Liver (tissue), 9 donors: ENCODE data around the gene ARHGEF28. TPM values are rescaled to one million over a fixed set of nuclear protein-coding genes. Genes with fewer than 3 reads are reported as not detected.

Experiments used
- DNase-seq: peaks from one replicate; pipeline ENCODE4 v3.0.0-alpha.2; 2017; ENCODE audit warnings: low spot score
- H3K27ac ChIP-seq, 2 donors: one replicate each; pipeline ENCODE4 v1.7.0; 2013; ENCODE audit warnings: inconsistent platforms in 2 of 2, low read length in 2 of 2, control low read depth in 1 of 2, low read depth in 1 of 2, mild to moderate bottlenecking in 1 of 2
- H3K27me3 ChIP-seq, 4 donors: one replicate each; pipeline versions ENCODE4 v1.6.1 to v1.7.0; 2013; ENCODE audit warnings: low read length in 3 of 4, inconsistent platforms in 1 of 4, mild to moderate bottlenecking in 1 of 4, moderate library complexity in 1 of 4; ENCODE audit not compliant: control insufficient read depth in 4 of 4, insufficient read depth in 4 of 4
- H3K36me3 ChIP-seq, 4 donors: one replicate each; pipeline versions ENCODE4 v1.6.1 to v1.7.0; 2013; ENCODE audit warnings: low read length in 3 of 4, mild to moderate bottlenecking in 3 of 4, low read depth in 1 of 4, moderate library complexity in 1 of 4; ENCODE audit not compliant: control insufficient read depth in 4 of 4, insufficient read depth in 3 of 4
- H3K4me1 ChIP-seq, 4 donors: one replicate each; pipeline versions ENCODE4 v1.6.1 to v1.7.0; 2013; ENCODE audit warnings: low read length in 3 of 4, mild to moderate bottlenecking in 3 of 4, moderate library complexity in 1 of 4; ENCODE audit not compliant: control insufficient read depth in 4 of 4, insufficient read depth in 4 of 4
- H3K4me3 ChIP-seq, 3 donors: one replicate each; pipeline versions ENCODE4 v1.6.1 to v1.7.0; 2013; ENCODE audit warnings: low read length in 3 of 3, control low read depth in 1 of 3, low read depth in 1 of 3, mild to moderate bottlenecking in 1 of 3
- H3K9ac ChIP-seq, 2 donors: one replicate each; pipeline ENCODE4 v1.7.0; 2013; ENCODE audit warnings: low read length in 2 of 2, mild to moderate bottlenecking in 2 of 2, moderate library complexity in 2 of 2, control low read depth in 1 of 2, low read depth in 1 of 2
- H3K9me3 ChIP-seq, 4 donors: one replicate each; pipeline versions ENCODE4 v1.6.1 to v1.7.0; 2013; ENCODE audit warnings: low read length in 3 of 4; ENCODE audit not compliant: control insufficient read depth in 4 of 4
- EGR1 ChIP-seq, 2 donors: IDR thresholded peaks; 2 replicates each; pipeline ENCODE4 v1.6.1; 2016 to 2018; ENCODE audit warnings: antibody characterized with exemption in 2 of 2, low read depth in 2 of 2
- FOXA1 ChIP-seq: IDR thresholded peaks from 2 replicates; pipeline ENCODE4 v1.6.1; 2016; ENCODE audit warnings: antibody characterized with exemption
- FOXA2 ChIP-seq: IDR thresholded peaks from 2 replicates; pipeline ENCODE4 v1.6.1; 2016; ENCODE audit warnings: antibody characterized with exemption
- GABPA ChIP-seq, 2 donors: IDR thresholded peaks in 1 of 2; conservative IDR thresholded peaks in 1 of 2; 2 replicates each; pipeline ENCODE4 v1.6.1; 2016; ENCODE audit warnings: antibody characterized with exemption in 2 of 2, mild to moderate bottlenecking in 1 of 2, moderate library complexity in 1 of 2
- HNF4A ChIP-seq, 2 donors: conservative IDR thresholded peaks; 2 replicates each; pipeline ENCODE4 v1.6.1; 2016; ENCODE audit warnings: antibody characterized with exemption in 2 of 2, mild to moderate bottlenecking in 2 of 2
- JUND ChIP-seq, 2 donors: IDR thresholded peaks; 2 replicates each; pipeline ENCODE4 v1.6.1; 2016; ENCODE audit warnings: antibody characterized with exemption in 2 of 2
- NR2F2 ChIP-seq: IDR thresholded peaks from 2 replicates; pipeline ENCODE4 v1.6.1; 2016; ENCODE audit warnings: antibody characterized with exemption
- RAD21 ChIP-seq, 2 donors: IDR thresholded peaks; 2 replicates each; pipeline ENCODE4 v1.6.1; 2016; ENCODE audit warnings: antibody characterized with exemption in 2 of 2, mild to moderate bottlenecking in 2 of 2
- RXRA ChIP-seq, 2 donors: IDR thresholded peaks; 2 replicates each; pipeline ENCODE4 v1.6.1; 2017 to 2018; ENCODE audit warnings: antibody characterized with exemption in 2 of 2, mild to moderate bottlenecking in 1 of 2
- SP1 ChIP-seq: IDR thresholded peaks from 2 replicates; pipeline ENCODE4 v1.6.1; 2018; ENCODE audit warnings: antibody characterized with exemption, mild to moderate bottlenecking
- TAF1 ChIP-seq: conservative IDR thresholded peaks from 2 replicates; pipeline ENCODE4 v1.6.1; 2016; ENCODE audit warnings: antibody characterized with exemption, mild to moderate bottlenecking
- YY1 ChIP-seq: IDR thresholded peaks from 2 replicates; pipeline ENCODE4 v1.6.1; 2016; ENCODE audit warnings: antibody characterized with exemption, mild to moderate bottlenecking
- WGBS: extraction: QIAGEN DNeasy Blood & Tissue Kit; methylation state at CpG from one replicate; pipeline ENCODE4 v1.1.7; 2013; 5-methylcytosine and 5-hydroxymethylcytosine counted together
- polyA plus RNA-seq, 2 donors: library from polyadenylated mRNA; stranded (reverse) in 1 of 2; unstranded in 1 of 2; fragments of 200-250 nt in 1 of 2; fragments of >200 nt in 1 of 2; fragmentation: Nextera tagmentation in 1 of 2; extraction: Ambion mirVana in 1 of 2; gene quantifications; one replicate each; pipeline versions ENCODE4 v1.2.1 to v1.2.3, GENCODE V29; 2013 to 2015
- total RNA-seq, 2 donors: library from RNA; depleted of rRNA; stranded (reverse); fragments of >200 nt; gene quantifications; one replicate each; pipeline ENCODE4 v1.2.3, GENCODE V29; 2014
- TF ChIP-seq, protein P1 (sequence below): fragments of 150-350 bp; IDR thresholded peaks from 2 replicates; pipeline ENCODE4 v1.5.1; 2017; ENCODE audit warnings: improper control_type of control experiment, low read depth, low read length; ENCODE audit not compliant: missing input control
- TF ChIP-seq, protein P2 (sequence below): IDR thresholded peaks from 2 replicates; pipeline ENCODE4 v1.6.1; 2016; ENCODE audit warnings: antibody characterized with exemption, mild to moderate bottlenecking
- TF ChIP-seq, protein P3 (sequence below): IDR thresholded peaks from 2 replicates; pipeline ENCODE4 v1.6.1; 2016; ENCODE audit warnings: antibody characterized with exemption
- donor health status: healthy.
- donor health status: healthy.
- donor health status: healthy.
- donor health status: healthy.
- donor health status: healthy.

The ARHGEF28 gene
- total and polyA plus RNA-seq, 4 donors, result 1.6 to 13.9 (median 3.6) TPM

DNA sequence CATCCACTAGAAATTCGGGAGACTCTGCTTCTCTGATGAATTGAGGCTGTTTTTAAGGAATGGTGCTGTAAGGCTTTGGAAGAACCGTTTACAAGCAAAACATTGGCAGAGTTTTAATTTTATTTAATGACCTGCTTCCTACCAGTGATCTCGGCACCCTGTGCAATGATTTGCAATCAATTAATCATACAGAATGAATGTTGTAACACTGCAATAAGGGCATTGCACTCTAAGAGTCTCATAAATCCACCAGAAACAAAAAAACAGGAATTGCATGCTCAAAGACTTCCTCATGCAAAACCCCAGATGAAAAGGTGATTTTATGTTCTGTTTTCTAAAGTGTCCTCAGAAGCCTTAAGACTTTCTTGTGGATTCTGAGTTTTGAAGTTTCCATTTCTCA lies 295.7 kb downstream of the ARHGEF28 start:
- 25% methylated on average over 3 of the region's 3 CpGs for WGBS

DNA sequence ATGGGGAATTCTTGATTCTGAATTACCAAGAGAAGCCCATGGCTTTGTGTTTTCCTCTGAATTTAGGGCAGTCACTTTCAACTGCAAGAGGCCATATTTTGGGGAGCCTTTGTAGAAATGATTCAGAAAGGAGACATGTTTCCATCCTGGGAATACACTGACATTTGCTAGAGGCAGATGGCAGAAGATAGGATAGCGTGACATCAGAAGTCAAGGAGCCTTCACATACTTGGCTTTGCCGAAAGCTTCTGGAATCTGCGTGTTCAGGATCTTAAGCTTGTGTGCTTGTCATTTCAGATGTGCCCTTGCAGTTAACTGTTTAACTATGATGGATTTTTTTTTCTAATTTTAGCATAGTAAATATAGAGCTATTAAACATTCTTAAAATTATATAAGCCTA lies 296.2 kb downstream of the ARHGEF28 start:
- no peak for TF ChIP-seq FOXA1
- no peak for TF ChIP-seq TAF1
- no peak for TF ChIP-seq HNF4A (conservative IDR thresholded peaks at IDR 0.05)
- no peak for TF ChIP-seq NR2F2
- TF ChIP-seq, protein P1, sequence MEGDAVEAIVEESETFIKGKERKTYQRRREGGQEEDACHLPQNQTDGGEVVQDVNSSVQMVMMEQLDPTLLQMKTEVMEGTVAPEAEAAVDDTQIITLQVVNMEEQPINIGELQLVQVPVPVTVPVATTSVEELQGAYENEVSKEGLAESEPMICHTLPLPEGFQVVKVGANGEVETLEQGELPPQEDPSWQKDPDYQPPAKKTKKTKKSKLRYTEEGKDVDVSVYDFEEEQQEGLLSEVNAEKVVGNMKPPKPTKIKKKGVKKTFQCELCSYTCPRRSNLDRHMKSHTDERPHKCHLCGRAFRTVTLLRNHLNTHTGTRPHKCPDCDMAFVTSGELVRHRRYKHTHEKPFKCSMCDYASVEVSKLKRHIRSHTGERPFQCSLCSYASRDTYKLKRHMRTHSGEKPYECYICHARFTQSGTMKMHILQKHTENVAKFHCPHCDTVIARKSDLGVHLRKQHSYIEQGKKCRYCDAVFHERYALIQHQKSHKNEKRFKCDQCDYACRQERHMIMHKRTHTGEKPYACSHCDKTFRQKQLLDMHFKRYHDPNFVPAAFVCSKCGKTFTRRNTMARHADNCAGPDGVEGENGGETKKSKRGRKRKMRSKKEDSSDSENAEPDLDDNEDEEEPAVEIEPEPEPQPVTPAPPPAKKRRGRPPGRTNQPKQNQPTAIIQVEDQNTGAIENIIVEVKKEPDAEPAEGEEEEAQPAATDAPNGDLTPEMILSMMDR, result no peak
- no peak for TF ChIP-seq SP1
- TF ChIP-seq YY1, result no peak
- TF ChIP-seq FOXA2, result no peak
- TF ChIP-seq RXRA (IDR thresholded peaks at IDR 0.05), result no peak
- TF ChIP-seq, protein P2, sequence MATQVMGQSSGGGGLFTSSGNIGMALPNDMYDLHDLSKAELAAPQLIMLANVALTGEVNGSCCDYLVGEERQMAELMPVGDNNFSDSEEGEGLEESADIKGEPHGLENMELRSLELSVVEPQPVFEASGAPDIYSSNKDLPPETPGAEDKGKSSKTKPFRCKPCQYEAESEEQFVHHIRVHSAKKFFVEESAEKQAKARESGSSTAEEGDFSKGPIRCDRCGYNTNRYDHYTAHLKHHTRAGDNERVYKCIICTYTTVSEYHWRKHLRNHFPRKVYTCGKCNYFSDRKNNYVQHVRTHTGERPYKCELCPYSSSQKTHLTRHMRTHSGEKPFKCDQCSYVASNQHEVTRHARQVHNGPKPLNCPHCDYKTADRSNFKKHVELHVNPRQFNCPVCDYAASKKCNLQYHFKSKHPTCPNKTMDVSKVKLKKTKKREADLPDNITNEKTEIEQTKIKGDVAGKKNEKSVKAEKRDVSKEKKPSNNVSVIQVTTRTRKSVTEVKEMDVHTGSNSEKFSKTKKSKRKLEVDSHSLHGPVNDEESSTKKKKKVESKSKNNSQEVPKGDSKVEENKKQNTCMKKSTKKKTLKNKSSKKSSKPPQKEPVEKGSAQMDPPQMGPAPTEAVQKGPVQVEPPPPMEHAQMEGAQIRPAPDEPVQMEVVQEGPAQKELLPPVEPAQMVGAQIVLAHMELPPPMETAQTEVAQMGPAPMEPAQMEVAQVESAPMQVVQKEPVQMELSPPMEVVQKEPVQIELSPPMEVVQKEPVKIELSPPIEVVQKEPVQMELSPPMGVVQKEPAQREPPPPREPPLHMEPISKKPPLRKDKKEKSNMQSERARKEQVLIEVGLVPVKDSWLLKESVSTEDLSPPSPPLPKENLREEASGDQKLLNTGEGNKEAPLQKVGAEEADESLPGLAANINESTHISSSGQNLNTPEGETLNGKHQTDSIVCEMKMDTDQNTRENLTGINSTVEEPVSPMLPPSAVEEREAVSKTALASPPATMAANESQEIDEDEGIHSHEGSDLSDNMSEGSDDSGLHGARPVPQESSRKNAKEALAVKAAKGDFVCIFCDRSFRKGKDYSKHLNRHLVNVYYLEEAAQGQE, result no peak
- no peak for TF ChIP-seq JUND (IDR thresholded peaks at IDR 0.05)
- TF ChIP-seq RAD21 (IDR thresholded peaks at IDR 0.05), result no peak
- TF ChIP-seq EGR1 (IDR thresholded peaks at IDR 0.05; ENCODE audit: low read depth in 2 of 2), result no peak
- WGBS, result 84% methylated on average over 3 of the region's 3 CpGs
- no peak for DNase-seq
- H3K4me1 ChIP-seq, result peaks cover 4 to 19% (median 14%) of the 10 kb centered on the region in 4 donors
- H3K27me3 ChIP-seq, result no peaks in the 10 kb centered on the region
- H3K9me3 ChIP-seq, result no peaks in the 10 kb centered on the region
- no peak overlapping the region for H3K27ac ChIP-seq
- H3K36me3 ChIP-seq, result no peaks in the 10 kb centered on the region
- no peak overlapping the region for H3K9ac ChIP-seq
- no peak overlapping the region for H3K4me3 ChIP-seq

More for the DNA sequence above, 295.7 kb downstream of the ARHGEF28 start:
- Histone ChIP-seq H3K9me3 (no peaks in the 10 kb centered on the region), H3K4me1 (peaks cover 4 to 20% (median 14%) of the 10 kb centered on the region in 4 donors), H3K36me3 (no peaks in the 10 kb centered on the region), H3K27ac (no peak overlapping the region), H3K9ac (no peak overlapping the region), H3K4me3 (no peak overlapping the region), H3K27me3 (no peaks in the 10 kb centered on the region)
- TF ChIP-seq, protein P3, sequence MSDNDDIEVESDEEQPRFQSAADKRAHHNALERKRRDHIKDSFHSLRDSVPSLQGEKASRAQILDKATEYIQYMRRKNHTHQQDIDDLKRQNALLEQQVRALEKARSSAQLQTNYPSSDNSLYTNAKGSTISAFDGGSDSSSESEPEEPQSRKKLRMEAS, result no peak
- TF ChIP-seq FOXA2, result no peak
- TF ChIP-seq RXRA (IDR thresholded peaks at IDR 0.05), result peak; percentile 26 to 28
- TF ChIP-seq, protein P2, result no peak
- TF ChIP-seq NR2F2, result no peak
- TF ChIP-seq EGR1 (IDR thresholded peaks at IDR 0.05; ENCODE audit: low read depth in 2 of 2), result no peak
- TF ChIP-seq JUND (IDR thresholded peaks at IDR 0.05), result no peak
- no peak for TF ChIP-seq GABPA (IDR thresholded peaks at IDR 0.05 in 1 of 2, conservative IDR thresholded peaks at IDR 0.05 in 1 of 2)
- TF ChIP-seq RAD21 (IDR thresholded peaks at IDR 0.05), result no peak
- DNase-seq, result no peak
